Activated CD8-positive, alpha-beta memory T cell treated with anti-CD3 and anti-CD28 coated beads for 1 hour (primary cell): ENCODE measurements around the gene DTHD1.

Experiments used
- DNase-seq, 2 donors: peaks; one replicate each; pipeline ENCODE4 v3.0.0-alpha.2; 2020; ENCODE audit warnings: low read depth in 1 of 2; ENCODE audit errors: extremely low read depth in 1 of 2

DTHD1 gene

DNA sequence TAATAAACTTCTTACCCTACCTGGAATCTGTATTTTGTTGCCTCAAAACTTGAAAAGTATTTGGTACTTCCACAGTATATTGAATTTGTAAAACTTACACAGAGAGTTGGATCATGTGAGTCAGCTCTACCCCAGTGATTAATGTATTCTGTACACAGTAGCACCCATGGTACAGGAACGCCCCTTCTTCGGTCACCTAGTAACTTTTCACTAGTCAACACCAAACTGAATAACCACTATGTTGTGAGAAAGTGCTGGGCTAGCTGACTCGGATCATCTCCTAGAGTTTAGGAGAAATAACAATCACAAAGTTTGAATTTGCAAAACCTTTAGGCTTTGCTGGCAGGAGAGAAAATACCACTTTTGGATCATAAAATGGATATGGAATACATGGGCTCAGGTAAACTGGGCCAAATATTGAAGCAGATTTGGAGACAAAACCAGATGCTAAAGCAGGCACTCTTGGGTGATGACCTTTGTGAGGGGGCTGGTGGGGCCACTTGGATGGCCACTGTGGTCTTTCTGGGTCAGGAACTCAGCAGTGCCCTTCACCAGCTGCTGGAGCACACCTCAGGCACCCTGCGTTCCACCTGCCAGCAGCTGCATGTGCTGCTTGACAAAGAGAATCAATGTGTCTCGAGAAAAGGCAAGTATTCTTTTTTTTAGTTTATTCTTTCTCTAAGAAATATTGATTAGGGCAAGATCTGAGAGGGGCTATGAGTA is at the start of gene DTHD1:
Gene DTHD1 (plus strand): TSS at position 233 of the 723 bp plus-strand sequence. CDS start 143 bp downstream, at position 376.
- no peak for DNase-seq

DNA sequence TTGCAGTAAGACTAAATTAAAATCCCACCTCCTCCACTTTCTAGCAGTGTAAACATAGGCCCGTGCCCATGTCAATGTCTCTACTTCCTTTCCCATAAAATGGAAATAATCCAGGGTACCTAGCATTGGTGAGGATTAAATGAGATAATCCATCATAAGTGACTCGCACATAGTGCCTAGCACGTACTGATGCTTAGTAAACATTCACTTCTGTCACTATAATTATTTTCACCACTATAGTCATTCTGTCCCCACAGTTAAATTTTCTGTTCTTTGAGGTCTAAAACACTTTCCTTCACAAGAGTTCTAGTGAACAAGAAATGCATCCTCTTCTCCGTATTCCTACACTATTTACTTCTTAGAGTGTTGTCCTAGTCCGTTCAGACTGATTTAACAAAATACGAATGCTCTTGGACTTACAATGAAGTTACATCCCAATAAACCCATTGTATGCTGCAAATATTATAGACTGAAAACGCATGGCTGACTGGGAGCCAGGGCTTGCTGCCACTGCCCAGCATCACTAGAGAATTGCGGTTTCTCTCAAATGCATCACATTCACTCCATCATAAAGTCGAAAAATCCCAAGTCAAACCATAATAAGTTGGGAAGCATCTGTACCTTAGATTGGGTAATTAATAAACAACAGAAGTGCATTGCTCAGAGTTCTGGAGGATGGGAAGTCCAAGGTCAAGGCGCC is 47.7 kb upstream of the DTHD1 start:
- no peak for DNase-seq

DNA sequence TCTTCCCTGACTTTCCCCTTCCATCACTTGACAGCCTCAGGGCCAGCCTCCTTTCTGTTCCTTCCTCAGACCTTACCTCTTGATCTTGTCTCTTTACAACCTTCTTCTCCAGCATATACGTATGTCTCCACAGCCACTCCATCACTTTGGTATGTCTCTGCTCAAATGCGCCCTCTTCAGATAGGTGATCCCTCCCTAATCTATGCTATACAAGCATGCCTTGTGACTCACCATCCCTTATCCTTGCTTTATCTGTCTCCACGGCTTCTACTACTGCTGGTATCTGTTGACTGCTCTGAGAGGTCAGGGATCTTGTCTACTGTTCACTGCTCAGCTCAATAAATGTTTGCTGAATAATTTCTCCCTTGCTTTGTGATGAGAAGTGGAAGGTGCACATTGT is 46.1 kb upstream of the DTHD1 start:
- DNase-seq: no peak

DNA sequence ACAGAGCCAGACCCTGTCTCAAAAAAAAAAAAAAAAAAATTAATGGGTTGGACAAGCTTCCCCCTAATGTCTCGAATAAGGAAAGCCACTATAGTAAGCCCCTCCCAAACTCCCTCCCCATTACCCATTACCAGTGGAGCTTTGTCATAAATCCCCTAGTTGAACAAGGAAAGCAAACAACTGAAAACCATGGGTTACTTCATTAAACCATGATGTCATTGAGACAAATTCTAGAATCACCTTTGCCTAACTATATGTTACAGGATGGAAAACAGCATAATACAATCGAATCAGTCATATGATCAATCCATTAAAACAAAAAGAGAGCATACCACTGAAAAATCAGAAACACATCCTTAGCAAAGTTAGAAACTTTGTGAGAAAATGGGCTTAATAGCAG is 45.3 kb upstream of the DTHD1 start:
- DNase-seq: no peak

DNA sequence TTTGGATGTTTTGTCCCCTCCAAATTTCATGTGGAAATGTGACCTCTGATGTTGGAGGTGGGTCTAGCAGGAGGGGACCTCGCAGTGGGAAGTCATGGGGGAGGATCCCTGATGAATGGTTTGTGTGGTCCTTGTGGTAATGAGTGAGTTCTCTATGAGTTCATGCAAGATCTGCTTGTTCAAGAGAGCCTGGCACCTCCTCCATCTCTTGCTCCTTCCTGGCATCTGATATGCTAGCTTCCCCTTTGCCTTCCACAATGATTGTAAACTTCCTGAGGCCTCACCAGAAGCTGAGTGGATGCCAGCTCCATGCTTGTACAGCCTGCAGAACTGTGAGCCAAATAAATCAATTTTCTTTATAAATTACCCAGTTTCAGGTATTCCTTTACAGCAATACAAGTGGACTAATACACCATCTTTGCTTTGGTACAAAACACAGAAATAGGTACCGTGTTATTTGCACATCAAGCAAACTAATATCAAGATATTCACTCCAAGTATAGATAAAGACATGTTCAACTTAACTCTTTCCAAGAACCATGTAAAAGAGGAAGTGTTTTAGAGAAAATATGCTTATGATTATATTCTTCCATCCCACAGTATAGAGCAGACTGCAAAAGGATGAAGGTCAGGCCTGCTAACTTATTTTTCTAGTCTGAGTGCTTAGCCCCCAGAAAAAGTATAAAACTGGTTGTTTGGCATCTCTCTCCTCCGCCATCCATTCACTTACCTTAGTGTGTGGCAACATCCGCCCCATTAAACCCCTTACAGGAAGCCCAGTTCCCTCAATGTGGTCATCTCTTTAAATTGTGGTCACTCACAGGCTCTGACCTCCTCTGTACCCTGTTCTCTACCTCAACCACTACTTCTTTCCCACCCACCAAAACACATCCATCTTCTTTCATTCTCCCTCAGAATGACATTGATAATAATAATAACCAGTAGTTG is 43.8 kb upstream of the DTHD1 start:
- no peak for DNase-seq

DNA sequence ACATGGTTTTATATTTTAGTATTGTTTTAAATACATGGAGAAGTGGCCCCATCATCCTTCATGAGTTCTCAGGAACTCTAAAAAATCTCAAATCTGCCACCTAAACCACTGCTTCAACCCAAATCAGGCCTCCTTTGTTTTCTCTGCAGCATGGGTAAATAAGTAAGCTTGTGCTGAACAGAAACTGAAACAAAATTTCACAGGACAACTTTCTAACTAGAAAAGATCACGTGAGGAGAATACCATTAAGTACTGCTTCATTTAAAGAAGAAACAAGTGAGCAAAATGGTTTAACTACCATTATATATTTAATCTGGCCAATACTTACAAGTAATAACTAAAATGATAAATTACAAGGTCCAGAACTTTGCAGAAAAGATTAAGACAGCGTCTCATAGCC is 39.6 kb upstream of the DTHD1 start:
- no peak for DNase-seq

DNA sequence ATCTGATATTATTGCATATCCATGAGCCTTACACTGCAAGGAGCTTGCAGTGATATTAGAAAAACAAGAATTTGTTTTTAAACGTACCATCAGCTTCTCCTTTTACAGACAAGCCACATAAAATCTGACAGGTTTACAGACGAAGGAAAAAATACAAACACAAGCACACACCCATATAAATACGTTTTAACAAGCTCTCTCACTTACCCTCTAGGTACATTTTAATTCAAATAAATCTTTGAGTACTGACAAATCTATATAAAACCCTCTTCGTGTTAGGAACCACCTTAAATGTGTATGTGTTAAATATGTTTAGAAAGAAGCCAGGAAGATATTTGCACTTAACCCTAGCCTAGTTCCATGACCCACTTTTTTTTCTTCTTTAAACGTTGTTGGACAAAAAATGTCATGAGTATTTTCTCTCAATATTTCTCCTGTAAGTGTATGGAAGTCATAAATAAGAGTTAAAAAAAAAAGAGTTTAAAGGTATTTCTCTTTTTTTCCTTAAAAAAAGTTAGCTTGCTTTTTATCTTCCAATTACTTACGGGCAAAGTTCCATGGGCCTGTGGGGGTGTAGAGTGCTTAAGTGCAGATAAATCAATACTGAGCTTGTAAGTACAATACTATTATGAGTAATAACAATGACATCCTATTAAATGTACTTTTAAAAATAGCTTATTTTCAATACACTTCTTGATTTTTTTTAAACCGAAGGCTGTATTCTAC is 38.6 kb upstream of the DTHD1 start:
- DNase-seq: no peak

DNA sequence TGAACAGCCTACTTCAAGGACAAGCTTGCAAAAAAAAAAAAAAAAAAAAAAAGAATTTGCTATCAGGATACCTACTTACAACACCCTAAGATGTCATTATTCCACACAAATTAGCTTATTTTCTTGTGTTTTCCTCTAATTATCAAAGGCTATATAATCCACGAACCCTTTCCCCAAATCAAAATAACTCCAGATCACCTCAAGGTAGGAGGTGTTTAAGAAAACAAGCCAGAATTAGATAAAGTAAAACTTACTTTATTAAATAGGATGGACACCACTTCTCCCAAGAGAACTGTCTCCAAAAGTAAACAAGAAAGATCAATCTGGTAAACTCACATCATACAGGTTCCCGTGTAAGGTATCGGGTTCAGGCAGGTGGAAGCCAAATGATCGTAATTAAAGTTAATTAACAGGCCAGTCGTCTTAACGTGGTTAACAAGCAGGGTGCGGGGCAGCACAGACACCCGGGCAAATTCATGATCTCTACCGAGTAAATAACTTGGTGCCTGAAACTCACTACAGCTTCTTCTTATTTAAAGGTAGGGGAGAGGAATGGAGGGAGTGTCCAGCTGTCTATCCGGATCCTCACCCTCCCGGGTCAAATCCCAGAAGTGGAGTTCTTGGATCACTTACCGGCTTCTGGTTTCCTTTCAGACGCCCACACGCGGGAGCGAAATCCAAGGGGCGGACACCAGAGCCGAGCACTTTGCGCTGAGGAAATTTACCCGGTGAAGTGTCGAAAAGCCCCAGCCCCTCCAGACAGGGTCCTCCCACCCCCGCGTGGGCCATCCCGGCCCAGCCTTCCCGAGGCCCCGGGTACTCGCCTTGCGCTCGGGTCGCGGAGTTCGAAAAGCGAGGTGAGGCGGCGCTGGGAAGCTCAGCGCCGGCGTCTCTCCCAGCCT is 37.8 kb upstream of the DTHD1 start:
- peak in 1 of 2 donors; percentile 30 for DNase-seq

DNA sequence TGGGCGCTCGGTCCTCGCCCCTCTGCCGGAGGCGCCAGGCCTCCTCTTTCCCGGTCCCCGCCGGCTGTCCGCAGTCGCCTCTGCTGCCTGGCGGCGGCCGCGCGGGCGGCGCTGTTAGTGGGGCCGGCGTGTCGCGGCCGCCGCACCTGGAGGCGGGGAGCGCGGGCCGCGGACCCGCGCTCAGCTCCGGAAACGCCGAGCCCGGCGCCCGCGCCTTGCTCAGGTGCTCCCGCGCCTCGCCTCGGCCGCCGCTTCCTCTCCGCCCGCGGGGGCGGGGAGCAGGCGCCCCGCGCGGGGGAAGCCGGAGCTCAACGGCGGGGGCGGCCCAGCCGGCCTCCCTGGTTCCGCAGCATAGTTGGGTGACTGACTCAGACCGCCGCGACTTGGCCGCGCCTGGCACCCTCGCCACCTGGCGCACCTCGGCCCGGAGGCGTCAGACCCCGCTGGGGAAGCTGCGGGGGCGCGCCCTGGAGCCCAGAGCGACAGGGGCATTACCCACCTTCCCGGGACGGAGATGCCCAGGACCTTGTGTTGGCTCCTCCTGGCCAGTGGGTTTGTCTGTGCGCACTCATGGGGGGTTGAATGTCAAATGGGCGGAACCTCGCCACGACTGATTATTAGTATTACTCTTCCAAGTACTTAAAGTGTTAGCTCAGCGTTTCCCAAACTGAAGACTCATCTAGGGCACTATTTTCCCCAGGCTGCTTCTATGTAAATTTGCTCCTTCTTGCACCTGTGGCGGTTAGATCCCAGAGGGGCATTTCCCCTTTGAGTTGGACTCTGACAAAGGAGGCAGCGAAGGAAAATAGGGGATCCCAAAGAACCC is 36.9 kb upstream of the DTHD1 start, which contains the start of gene ARAP2:
Gene ARAP2 (minus strand): TSS at position 258 of the 826 bp plus-strand sequence. CDS start 15,028 bp downstream, outside the sequence.
- DNase-seq: peak; percentile 45 to 64

DNA sequence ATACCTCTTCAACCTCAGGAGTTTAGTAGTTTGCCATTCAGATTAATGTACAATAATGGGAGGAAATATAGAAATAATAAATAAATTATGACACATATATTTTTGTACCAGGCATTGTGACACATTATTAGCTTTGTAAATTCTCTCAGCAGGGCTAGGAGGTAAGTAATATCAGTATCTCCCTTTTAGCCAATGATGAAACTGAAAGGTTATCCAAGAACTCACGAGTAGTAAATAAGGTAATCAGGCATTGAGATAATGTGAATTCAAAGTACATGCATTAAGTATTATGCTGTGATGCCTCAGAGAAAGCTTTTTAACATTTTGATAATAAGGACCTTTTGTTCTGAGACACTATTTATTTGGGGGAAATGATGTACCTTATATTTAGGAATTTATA is 31.8 kb upstream of the DTHD1 start:
- DNase-seq: no peak

DNA sequence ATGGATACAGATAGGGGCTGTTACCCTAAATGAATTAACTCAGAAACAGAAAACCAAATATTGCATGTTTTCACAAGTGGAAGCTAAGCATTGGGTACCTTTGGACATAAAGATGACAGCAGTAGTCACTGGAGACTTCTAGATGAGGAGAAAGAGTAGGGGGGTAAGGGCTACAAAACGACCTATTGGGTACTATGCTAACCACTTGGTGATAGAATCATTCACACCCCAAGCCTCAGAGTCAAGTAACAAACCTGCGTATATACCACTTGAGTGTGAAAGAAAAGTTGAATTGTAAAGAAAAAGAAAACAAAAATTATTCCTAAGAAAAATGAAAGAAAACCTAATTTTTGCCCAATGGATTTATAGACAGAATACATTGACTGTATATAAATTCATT is 29.4 kb upstream of the DTHD1 start:
- DNase-seq: no peak

DNA sequence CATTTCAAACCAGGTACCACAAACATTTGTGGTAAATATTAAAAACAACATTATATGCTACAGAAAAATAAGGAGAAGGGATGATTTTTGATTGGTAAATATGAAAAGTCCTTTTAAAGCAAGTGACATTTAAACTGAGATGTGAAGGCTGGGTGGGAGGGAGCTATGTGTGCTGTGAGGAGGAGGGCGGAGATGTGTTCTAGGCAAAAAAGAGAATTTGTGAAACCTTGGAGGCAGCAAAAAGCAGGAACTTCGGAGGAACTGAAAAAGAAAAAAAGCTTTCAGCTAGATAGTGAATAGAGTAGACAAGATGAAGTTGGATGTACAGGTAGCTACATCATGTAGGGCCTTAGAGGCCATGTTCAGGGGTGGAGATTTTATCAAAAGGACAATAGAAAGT is 27.0 kb upstream of the DTHD1 start:
- no peak for DNase-seq

DNA sequence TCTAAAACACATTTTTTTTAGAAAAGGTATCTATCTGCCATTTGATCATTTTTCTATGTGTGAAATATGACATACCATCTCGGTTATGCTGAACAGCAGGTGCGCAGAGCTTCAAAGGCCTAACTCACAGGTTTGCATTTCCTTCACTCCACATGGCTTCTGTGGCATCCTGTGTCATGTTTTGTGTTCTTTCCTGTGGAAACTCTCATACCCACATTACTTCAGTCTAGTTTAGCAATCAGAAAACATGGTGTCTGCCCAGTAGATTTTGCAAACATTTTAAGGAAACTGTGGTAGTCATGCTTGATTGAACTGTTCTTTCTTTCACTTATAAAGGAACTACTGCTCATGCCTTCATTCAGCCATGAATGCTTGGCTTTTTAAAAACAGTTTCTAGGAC is 25.8 kb upstream of the DTHD1 start:
- DNase-seq: peak; percentile 20 to 45

DNA sequence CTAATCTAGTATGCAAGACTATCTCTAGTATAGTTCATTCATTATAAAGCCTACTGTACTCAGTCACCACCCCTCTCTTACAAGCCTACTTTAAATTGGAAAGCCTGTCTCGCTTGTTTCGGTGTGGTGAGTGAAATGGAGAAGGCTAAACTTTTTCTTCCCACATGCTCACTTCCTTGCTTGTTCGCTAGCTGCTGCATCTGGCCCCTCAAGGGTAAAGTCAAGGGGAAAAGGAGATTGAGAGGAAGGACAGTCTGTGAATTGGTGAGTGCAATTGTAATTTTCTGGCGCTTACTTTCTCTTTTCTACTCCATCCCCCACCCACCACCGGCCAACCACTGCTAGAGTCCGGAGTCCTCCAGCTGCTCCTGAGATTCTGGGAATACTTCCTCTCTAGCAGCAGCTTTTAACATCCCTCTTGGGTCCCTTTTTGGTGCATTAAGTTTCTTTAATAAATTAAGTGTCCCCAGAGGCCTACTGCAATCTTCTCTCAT is 25.0 kb upstream of the DTHD1 start:
- no peak for DNase-seq

DNA sequence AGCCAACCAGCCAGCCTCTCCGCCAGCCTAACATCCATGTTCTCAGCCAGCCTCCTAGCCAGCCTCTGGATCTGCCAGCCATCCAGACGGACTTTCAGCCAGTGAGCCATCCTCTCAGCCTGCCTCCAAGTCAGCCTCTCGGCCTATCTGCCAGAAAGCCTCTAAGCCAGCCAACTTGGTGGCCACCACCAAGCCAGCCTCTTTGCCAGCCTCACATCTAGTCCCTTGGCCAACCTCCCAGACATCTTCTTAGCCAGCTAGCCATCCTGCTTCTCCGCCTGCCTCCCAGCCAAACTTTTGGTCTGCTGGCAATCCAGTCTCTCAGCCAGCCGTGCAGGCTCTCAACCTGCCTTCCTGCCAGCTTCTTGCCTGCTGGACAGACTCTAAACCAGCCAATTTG is 20.7 kb upstream of the DTHD1 start:
- DNase-seq: no peak

DNA sequence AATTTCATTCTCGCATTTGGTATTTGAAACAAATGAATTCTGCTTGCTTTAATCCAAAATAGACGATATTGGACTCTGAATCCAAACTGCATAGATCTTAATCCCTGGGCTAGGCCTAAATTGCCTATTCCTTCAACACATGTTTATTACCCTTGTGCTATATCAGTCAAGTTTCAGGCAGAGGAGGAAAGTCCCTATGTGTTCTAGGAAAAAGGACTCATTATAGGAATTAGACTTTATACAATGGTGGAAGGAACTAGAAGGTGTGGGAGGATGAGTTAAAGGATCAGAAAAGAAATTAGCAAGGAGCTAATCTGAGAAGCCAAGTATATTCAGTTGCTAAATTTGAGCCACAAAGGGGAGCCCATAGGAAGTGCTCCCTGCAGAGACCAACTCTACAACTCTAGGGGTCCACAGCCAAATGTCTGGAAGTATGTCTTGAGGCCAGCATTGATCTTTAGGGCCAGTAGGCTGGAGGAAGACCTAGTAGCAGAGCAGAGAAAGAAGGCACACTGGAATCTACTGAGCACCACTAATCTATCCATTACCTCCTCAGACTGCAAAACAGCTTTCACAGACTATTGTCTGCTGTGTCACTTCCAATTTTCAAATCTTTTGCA is 17.1 kb upstream of the DTHD1 start:
- DNase-seq: no peak

DNA sequence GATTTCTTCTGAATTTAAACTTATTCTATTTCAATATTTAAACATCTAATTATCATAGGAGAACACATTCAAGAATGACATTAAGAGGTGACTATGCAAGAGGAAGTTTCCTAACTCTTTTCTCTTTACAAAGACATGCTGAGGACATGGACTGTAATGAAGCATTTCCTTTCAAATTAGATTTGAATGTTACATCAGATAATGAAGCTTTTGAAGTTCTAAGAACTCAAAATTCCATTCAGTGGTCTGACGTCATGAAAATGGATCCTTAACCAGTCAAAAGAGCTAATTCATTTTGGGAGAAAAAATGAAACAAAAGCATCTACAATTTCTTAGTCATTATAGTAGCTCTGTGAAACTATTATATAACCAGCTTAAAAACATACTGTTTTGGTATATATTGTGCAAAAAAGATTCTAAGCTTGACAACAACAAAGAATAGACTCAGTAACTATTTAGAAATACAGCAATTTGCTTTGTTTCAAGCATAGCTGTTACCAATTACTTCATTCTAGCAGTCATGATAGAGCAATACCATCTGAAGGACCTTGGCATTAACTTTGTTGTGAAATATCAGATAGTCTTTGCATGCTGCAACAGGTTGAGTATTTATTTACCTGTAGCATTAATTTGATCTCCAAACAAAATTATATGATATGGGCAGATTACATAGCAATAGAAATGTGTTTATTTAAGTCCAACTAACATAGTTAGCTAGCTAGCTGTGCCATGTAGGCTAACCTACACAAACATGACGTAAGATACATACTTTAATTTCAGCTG is 13.7 kb upstream of the DTHD1 start:
- DNase-seq: no peak
